Liver (tissue), 3 donors: ENCODE results near the gene CBL.

Experiments
- CTCF ChIP-seq: fragments of 150-350 bp; IDR thresholded peaks from 2 replicates; pipeline ENCODE4 v1.5.1; 2017; ENCODE audit warnings: improper control_type of control experiment, low read depth, low read length; ENCODE audit not compliant: missing input control
- RAD21 ChIP-seq, 2 donors: IDR thresholded peaks; 2 replicates each; pipeline ENCODE4 v1.6.1; 2016; ENCODE audit warnings: antibody characterized with exemption in 2 of 2, mild to moderate bottlenecking in 2 of 2
- TF ChIP-seq, protein P1 (sequence below): IDR thresholded peaks from 2 replicates; pipeline ENCODE4 v1.6.1; 2016; ENCODE audit warnings: antibody characterized with exemption
- donor health status: healthy.
- donor health status: healthy.

DNA sequence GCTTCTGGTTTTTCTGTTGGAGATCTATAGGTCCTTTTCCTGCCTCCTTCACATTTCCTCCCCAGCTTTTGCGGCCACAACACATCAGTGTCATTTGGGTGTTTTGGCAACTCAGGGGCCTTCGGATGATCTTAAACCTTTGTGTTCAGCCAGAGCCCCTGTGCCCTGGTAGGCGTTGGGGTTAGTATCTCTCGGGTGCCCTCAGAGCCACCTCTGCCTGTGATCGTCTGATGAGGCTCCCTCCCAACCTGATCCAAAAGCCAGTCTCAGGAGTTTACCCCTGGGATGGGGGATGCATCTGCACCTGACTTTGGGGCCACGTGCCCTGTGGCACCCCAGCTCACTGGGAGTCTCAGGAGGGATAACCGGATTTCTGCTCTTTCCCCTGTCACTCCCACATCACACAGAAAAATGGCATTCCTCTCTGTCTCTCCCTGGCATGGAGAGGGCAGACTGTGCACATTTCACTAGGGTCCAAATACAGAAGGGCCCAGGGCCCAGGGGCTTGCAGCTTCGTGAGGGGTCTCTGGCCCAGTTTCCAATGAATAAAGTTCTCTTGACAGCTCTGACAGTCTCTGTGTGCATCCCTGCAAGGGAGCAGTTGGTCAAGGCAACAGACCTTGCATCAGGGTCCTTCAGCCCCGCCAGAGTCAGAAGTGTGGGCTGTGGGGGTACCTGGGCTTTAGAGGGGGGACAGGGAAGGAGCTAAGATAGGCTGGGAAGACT lies 130.8 kb downstream of the CBL start:
- no peak for TF ChIP-seq CTCF
- no peak for TF ChIP-seq RAD21 (IDR thresholded peaks at IDR 0.05)
- TF ChIP-seq, protein P1, sequence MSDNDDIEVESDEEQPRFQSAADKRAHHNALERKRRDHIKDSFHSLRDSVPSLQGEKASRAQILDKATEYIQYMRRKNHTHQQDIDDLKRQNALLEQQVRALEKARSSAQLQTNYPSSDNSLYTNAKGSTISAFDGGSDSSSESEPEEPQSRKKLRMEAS = no peak
